OCI-LY1 (cell line): Measurements from ENCODE around the gene FBLN2.

Experiments
- H2AFZ ChIP-seq: fragments of 200-600 bp; sonication (generic), shearing (Covaris generic); 2 replicates; pipeline ENCODE4 v1.6.0; 2014; ENCODE audit warnings: antibody characterized with exemption, mild to moderate bottlenecking, low read length
- H3F3A ChIP-seq: fragments of 200-600 bp; sonication (generic), shearing (Covaris generic); 2 replicates; pipeline ENCODE4 v1.6.0; 2014; ENCODE audit warnings: mild to moderate bottlenecking, antibody characterized with exemption, low read length, moderate library complexity; ENCODE audit not compliant: insufficient read depth
- H3K27ac ChIP-seq: fragments of 200-600 bp; sonication (generic); 2 replicates; pipeline ENCODE4 v1.5.1; 2014; ENCODE audit warnings: low read length, mixed run types, mild to moderate bottlenecking, low read depth; ENCODE audit not compliant: poor library complexity, severe bottlenecking
- H3K27me3 ChIP-seq: fragments of 200-600 bp; sonication (generic); 2 replicates; pipeline ENCODE4 v1.6.0; 2014; ENCODE audit warnings: antibody characterized with exemption, mild to moderate bottlenecking, low read length, moderate library complexity; ENCODE audit not compliant: insufficient read depth
- H3K36me3 ChIP-seq: fragments of 200-600 bp; sonication (generic); 2 replicates; pipeline ENCODE4 v1.6.1; 2014; ENCODE audit warnings: mild to moderate bottlenecking, antibody characterized with exemption, low read length, moderate library complexity, mixed read lengths; ENCODE audit not compliant: insufficient read depth
- H3K4me1 ChIP-seq: fragments of 200-600 bp; sonication (generic); 2 replicates; pipeline ENCODE4 v1.5.1; 2014; ENCODE audit warnings: mild to moderate bottlenecking, low read length, moderate library complexity; ENCODE audit not compliant: insufficient read depth, severe bottlenecking
- H3K4me2 ChIP-seq: fragments of 200-600 bp; sonication (generic), shearing (Covaris generic); 2 replicates; pipeline ENCODE4 v1.6.1; 2014; ENCODE audit warnings: low read length
- H3K4me3 ChIP-seq: fragments of 200-600 bp; sonication (generic); 2 replicates; pipeline ENCODE4 v1.5.1; 2014; ENCODE audit warnings: low read length, low read depth, mild to moderate bottlenecking, mixed read lengths; ENCODE audit not compliant: poor library complexity, severe bottlenecking
- H3K79me2 ChIP-seq: fragments of 200-600 bp; shearing (Covaris generic); 2 replicates; pipeline ENCODE4 v1.6.1; 2016; ENCODE audit warnings: mixed run types, low read length, mixed read lengths; ENCODE audit not compliant: insufficient read depth
- H3K9ac ChIP-seq: fragments of 200-600 bp; sonication (generic), shearing (Covaris generic); 2 replicates; pipeline ENCODE4 v1.6.1; 2014; ENCODE audit warnings: mild to moderate bottlenecking, low read length, mixed read lengths
- H3K9me2 ChIP-seq: fragments of 200-600 bp; sonication (generic), shearing (Covaris generic); 2 replicates; pipeline ENCODE4 v1.6.1; 2014; ENCODE audit warnings: low read depth, mild to moderate bottlenecking, low read length, mixed read lengths
- H3K9me3 ChIP-seq: fragments of 200-600 bp; shearing (Covaris generic); 2 replicates; pipeline ENCODE4 v1.6.1; 2014; ENCODE audit warnings: low read length, mixed read lengths
- H4K20me1 ChIP-seq: fragments of 200-600 bp; sonication (generic), shearing (Covaris generic); 2 replicates; pipeline ENCODE4 v1.6.0; 2016; ENCODE audit warnings: mild to moderate bottlenecking, low read length; ENCODE audit not compliant: insufficient read depth
- CTCF ChIP-seq: fragments of 200-600 bp; sonication (generic), shearing (Covaris generic); IDR thresholded peaks from 2 replicates; pipeline ENCODE4 v1.5.1; 2017; ENCODE audit warnings: mild to moderate bottlenecking, antibody characterized with exemption, low read length, moderate library complexity, mixed read lengths
- EZH2 ChIP-seq: fragments of 200-600 bp; sonication (generic), shearing (Covaris generic); IDR thresholded peaks from 2 replicates; pipeline ENCODE4 v1.8.0; 2017; ENCODE audit warnings: borderline replicate concordance, mixed run types, mild to moderate bottlenecking, antibody characterized with exemption, low read length, moderate library complexity, mixed read lengths

FBLN2 gene

DNA sequence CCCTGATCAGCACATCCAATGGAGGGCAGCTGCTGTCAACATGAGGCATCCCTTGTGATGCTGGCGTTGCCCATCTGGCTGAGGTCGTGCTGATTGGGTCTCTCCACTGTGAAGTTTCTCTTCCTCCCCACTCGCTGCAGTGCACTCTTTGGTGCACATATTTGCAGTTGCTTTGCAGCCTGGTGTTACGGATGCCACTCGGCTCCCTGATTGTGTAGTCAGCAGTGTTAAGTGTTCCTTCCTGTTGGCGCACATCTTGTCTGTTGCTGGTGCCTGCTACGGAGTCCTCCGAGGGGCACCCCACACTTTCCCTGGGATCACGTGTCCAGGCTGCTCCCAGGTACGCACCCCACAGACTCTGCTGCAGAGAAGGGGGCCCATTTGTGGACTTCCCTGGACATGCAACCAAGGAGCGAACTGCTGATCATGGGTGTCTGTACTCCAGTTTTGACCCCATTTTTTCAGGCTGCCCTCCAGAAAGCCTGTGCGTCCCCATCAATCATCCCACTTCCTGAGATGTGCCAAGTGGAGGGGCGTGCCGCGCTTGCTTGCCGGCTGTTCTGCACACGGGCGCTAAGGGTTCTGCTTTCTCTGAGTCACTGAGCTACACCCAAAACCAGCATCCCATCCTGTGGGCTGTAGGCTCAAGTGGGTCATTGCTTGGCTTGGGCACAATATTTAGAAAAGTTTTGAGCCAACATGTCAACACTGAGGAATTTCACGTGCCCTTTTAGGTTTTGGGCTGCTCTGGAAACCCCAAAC is 98.6 kb downstream of the FBLN2 start:
- H4K20me1 ChIP-seq, result no peaks in the 10 kb centered on the region
- no peak overlapping the region for H3K27ac ChIP-seq
- H3K79me2 ChIP-seq, result no peaks in the 10 kb centered on the region
- no peaks in the 10 kb centered on the region for H3K36me3 ChIP-seq
- H3F3A ChIP-seq, result no peaks in the 10 kb centered on the region
- no peak overlapping the region for H3K4me2 ChIP-seq
- no peaks in the 10 kb centered on the region for H3K4me1 ChIP-seq
- TF ChIP-seq EZH2 (no peak), CTCF (no peak)
- H3K4me3 ChIP-seq, result no peak overlapping the region
- H3K9me2 ChIP-seq, result no peaks in the 10 kb centered on the region
- H2AFZ ChIP-seq, result no peak overlapping the region
- peaks cover 4% of the 10 kb centered on the region; the same call in 1 of the 2 replicates for H3K27me3 ChIP-seq
- no peak overlapping the region for H3K9ac ChIP-seq
- H3K9me3 ChIP-seq, result no peaks in the 10 kb centered on the region

GRCh38 chr3:13648060-13649001 is 99.4 kb downstream of the FBLN2 start:
- no peak overlapping the region for H3K4me3 ChIP-seq
- no peak overlapping the region for H3K27ac ChIP-seq
- no peaks in the 10 kb centered on the region for H3K79me2 ChIP-seq
- no peaks in the 10 kb centered on the region for H3K36me3 ChIP-seq
- no peak overlapping the region for H3K4me2 ChIP-seq
- no peaks in the 10 kb centered on the region for H3K9me3 ChIP-seq
- no peaks in the 10 kb centered on the region for H3F3A ChIP-seq
- peaks cover 4% of the 10 kb centered on the region; the same call in 1 of the 2 replicates for H3K27me3 ChIP-seq
- no peaks in the 10 kb centered on the region for H3K4me1 ChIP-seq
- peak; percentile 97 for TF ChIP-seq CTCF
- no peak for TF ChIP-seq EZH2
- no peak overlapping the region for H2AFZ ChIP-seq
- no peaks in the 10 kb centered on the region for H3K9me2 ChIP-seq
- no peaks in the 10 kb centered on the region for H4K20me1 ChIP-seq
- H3K9ac ChIP-seq, result no peak overlapping the region

DNA sequence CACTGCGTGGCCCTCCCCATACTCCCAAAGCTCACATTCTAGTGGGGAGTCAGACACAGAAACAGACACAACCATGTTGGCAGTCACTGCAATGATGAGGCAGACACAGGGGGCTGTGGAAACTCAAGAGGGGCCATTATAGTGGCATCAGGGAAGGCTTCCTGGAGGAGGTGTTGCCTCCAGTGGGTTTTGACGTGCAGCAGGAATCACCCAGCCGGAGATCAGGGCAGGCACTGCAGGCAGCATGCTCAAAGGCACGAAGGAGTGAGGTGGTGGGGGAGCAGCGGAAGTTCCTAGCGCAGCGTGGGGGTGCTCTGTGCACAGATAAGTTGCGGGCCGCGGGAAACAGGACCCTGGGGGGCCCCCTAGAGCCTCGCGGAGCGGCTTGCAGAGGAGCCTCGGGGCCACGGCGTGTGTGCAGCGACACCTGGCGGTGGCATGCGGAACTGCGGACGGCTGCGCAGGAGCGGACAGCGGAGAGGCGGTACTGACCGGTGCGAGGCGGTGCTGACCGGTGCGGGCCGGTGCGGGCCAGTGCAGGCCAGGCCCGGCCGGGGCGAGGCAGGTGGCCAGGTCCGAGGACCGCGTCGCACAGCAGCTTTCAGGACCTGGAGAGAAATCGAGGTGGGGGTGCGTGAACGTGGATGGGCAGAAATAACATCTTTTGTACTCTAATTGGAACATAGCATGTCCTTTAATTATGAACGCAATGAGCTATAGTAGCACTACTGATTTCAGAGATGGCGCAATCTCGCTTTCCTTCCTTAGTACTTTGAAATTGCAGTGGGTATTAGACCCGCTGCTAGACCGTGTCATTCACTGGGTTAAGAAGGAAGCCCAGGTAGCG is 101.5 kb downstream of the FBLN2 start:
- TF ChIP-seq CTCF, result peak; percentile 99
- no peak for TF ChIP-seq EZH2
- Histone ChIP-seq H3K4me2 (no peak overlapping the region; the same call in 1 of the 2 replicates), H3F3A (no peaks in the 10 kb centered on the region), H3K4me3 (no peak overlapping the region), H3K79me2 (no peaks in the 10 kb centered on the region), H3K4me1 (no peaks in the 10 kb centered on the region), H4K20me1 (no peaks in the 10 kb centered on the region), H3K36me3 (no peaks in the 10 kb centered on the region), H3K9ac (no peak overlapping the region), H3K9me3 (no peaks in the 10 kb centered on the region), H3K27ac (no peak overlapping the region), H2AFZ (no peak overlapping the region), H3K27me3 (no peaks in the 10 kb centered on the region; the same call in 1 of the 2 replicates), H3K9me2 (no peaks in the 10 kb centered on the region)
